Kidney (tissue), 14 donors: Measurements from ENCODE around the gene AATK. TPM values are rescaled to one million over a fixed set of nuclear protein-coding genes. Genes with fewer than 3 reads are reported as not detected.

Experiments
- DNase-seq, 5 donors: peaks; one replicate each; pipeline ENCODE4 v3.0.0-alpha.2; 2013 to 2020
- FAIRE-seq: peaks from 2 replicates; lab custom pipeline; 2012; peaks lifted over from hg19 to GRCh38; lab: Jason Lieb, UNC
- H3K27ac ChIP-seq, 2 donors: one replicate each; pipeline ENCODE4 v1.7.0; 2013; ENCODE audit warnings: low read depth in 2 of 2, low read length in 2 of 2, inconsistent platforms in 1 of 2
- H3K27me3 ChIP-seq: one replicate; pipeline ENCODE4 v1.7.1; 2013; ENCODE audit warnings: low read length, inconsistent platforms; ENCODE audit not compliant: control insufficient read depth, insufficient read depth
- H3K36me3 ChIP-seq, 3 donors: one replicate each; pipeline versions ENCODE4 v1.7.0 to v1.7.1; 2013; ENCODE audit warnings: low read length in 3 of 3, control low read depth in 1 of 3, inconsistent platforms in 1 of 3; ENCODE audit not compliant: insufficient read depth in 3 of 3, control insufficient read depth in 2 of 3
- H3K4me1 ChIP-seq, 3 donors: one replicate each; pipeline versions ENCODE4 v1.7.0 to v1.7.1; 2013; ENCODE audit warnings: low read length in 3 of 3, inconsistent platforms in 1 of 3, low read depth in 1 of 3; ENCODE audit not compliant: control insufficient read depth in 2 of 3, insufficient read depth in 2 of 3
- H3K4me3 ChIP-seq, 3 donors: one replicate each; pipeline versions ENCODE4 v1.7.0 to v1.8.1; 2013; ENCODE audit warnings: low read length in 3 of 3, control low read depth in 1 of 3, inconsistent platforms in 1 of 3
- H3K9ac ChIP-seq, 3 donors: one replicate each; pipeline versions ENCODE4 v1.7.0 to v1.7.1; 2013; ENCODE audit warnings: low read length in 3 of 3, control low read depth in 1 of 3, inconsistent platforms in 1 of 3
- H3K9me3 ChIP-seq, 3 donors: one replicate each; pipeline versions ENCODE4 v1.7.0 to v1.7.1; 2013; ENCODE audit warnings: low read length in 3 of 3, control low read depth in 1 of 3, inconsistent platforms in 1 of 3; ENCODE audit not compliant: control insufficient read depth in 2 of 3, insufficient read depth in 1 of 3
- CTCF ChIP-seq: IDR thresholded peaks from 3 replicates; pipeline ENCODE4 v1.5.1; 2012; ENCODE audit warnings: mild to moderate bottlenecking, moderate library complexity, borderline replicate concordance; ENCODE audit not compliant: insufficient read depth; ENCODE audit errors: extremely low read depth
- intact Hi-C: fragments of 100-400 bp; cut with DNase I; formaldehyde crosslinking; loops from one replicate; pipeline ENCODE4 v1.11.1; 2022
- polyA plus RNA-seq: library from polyadenylated mRNA; stranded (reverse); fragments of 350-450 nt; fragmentation: Illumina TruSeq; extraction: RNeasy Lipid Tissue Mini Kit (QIAGEN cat#74804); gene quantifications from one replicate; pipeline ENCODE4 v1.2.3, GENCODE V29; 2014; ENCODE audit warnings: low read depth, low replicate concordance; ENCODE audit not compliant: insufficient read depth
- total RNA-seq: library from RNA; stranded (reverse); fragmentation: NEBNext Ultra II Directional; extraction: Animal tissue kit (Norgen Biotek cat#: 25700); gene quantifications from one replicate; pipeline ENCODE4 v1.2.1, GENCODE V29; 2021
- donor health status: control.
- donor health status: control.
- donor health status: control.
- donor health status: control.
- donor health status: control.
- donor health status: DM: yes; HTN: yes; CAD: no.
- donor health status: Normal renal cell carcinoma (clear cell type).

AATK gene
- total and polyA plus RNA-seq, 2 donors from 2014 or later = 0.65 to 4.2 TPM

- Histone ChIP-seq H3K4me1 (peaks cover 0 to 3% (median 3%) of the 10 kb centered on the region in 3 donors), H3K27me3 (no peaks in the 10 kb centered on the region), H3K27ac (no peak overlapping the region), H3K4me3 (no peak overlapping the region), H3K9me3 (no peaks in the 10 kb centered on the region), H3K36me3 (peaks cover 0 to 28% (median 13%) of the 10 kb centered on the region in 3 donors), H3K9ac (no peak overlapping the region)
- intact Hi-C loops = loop anchor here (5.0 kb wide), 1 partner anchor 115 kb away; no protein-coding TSS in a partner anchor
- TF ChIP-seq CTCF = no peak
- FAIRE-seq = no peak
- DNase-seq = no peak
These were observed 63.7 kb downstream of the AATK start for GRCh38 chr17:81102352-81102751.

- Histone ChIP-seq H3K9me3 (no peaks in the 10 kb centered on the region), H3K27ac (no peak overlapping the region), H3K4me1 (peaks cover 0 to 7% (median 3%) of the 10 kb centered on the region in 3 donors), H3K9ac (no peak overlapping the region), H3K27me3 (no peaks in the 10 kb centered on the region), H3K4me3 (no peak overlapping the region), H3K36me3 (peaks cover 0 to 28% (median 13%) of the 10 kb centered on the region in 3 donors)
- peak; percentile 99 for TF ChIP-seq CTCF
- peak; percentile 84 to 93 (median 87) for DNase-seq
- FAIRE-seq = no peak
- intact Hi-C loops = loop anchor here (5.0 kb wide), 1 partner anchor 114 kb away; no protein-coding TSS in a partner anchor
These were observed 64.3 kb downstream of the AATK start for GRCh38 chr17:81101614-81102306.

- H3K36me3 ChIP-seq = peaks cover 0 to 24% (median 13%) of the 10 kb centered on the region in 3 donors
These were observed 65.4 kb downstream of the AATK start for GRCh38 chr17:81100668-81101067.

More at GRCh38 chr17:81100668-81101067, 65.4 kb downstream of the AATK start:
- Histone ChIP-seq H3K9me3 (no peaks in the 10 kb centered on the region), H3K4me3 (no peak overlapping the region), H3K9ac (no peak overlapping the region), H3K27me3 (no peaks in the 10 kb centered on the region), H3K27ac (no peak overlapping the region), H3K4me1 (peaks cover 0 to 11% (median 3%) of the 10 kb centered on the region in 3 donors)
- no peak for TF ChIP-seq CTCF
- FAIRE-seq (no peak), DNase-seq (no peak)
- intact Hi-C loops = loop anchor here (5.0 kb wide), 1 partner anchor 113 kb away; no protein-coding TSS in a partner anchor
